DOHH2 (cell line): Measurements from ENCODE around the gene SMIM38.

ENCODE experiments used
- H3F3A ChIP-seq: fragments of 200-600 bp; sonication (generic), shearing (Covaris generic); 2 replicates; pipeline ENCODE4 v1.6.0; 2016; ENCODE audit warnings: antibody characterized with exemption, mild to moderate bottlenecking; ENCODE audit not compliant: control insufficient read depth, insufficient read depth
- H3K27ac ChIP-seq: fragments of 200-600 bp; sonication (generic); 2 replicates; pipeline ENCODE4 v1.5.1; 2014; ENCODE audit warnings: low read depth, mild to moderate bottlenecking, low read length, moderate library complexity
- H3K27me3 ChIP-seq: fragments of 200-600 bp; sonication (generic); 2 replicates; pipeline ENCODE4 v1.6.1; 2014; ENCODE audit warnings: mild to moderate bottlenecking, low read length, mixed read lengths; ENCODE audit not compliant: control insufficient read depth
- H3K36me3 ChIP-seq: fragments of 200-600 bp; sonication (generic); 2 replicates; pipeline ENCODE4 v1.6.1; 2014; ENCODE audit warnings: mild to moderate bottlenecking, low read length, moderate library complexity, mixed read lengths; ENCODE audit not compliant: control insufficient read depth
- H3K4me1 ChIP-seq: fragments of 200-600 bp; sonication (generic); 2 replicates; pipeline ENCODE4 v1.6.1; 2014; ENCODE audit warnings: mild to moderate bottlenecking, low read length, mixed read lengths; ENCODE audit not compliant: control insufficient read depth
- H3K4me2 ChIP-seq: fragments of 200-600 bp; sonication (generic); 2 replicates; pipeline ENCODE4 v1.6.0; 2014; ENCODE audit warnings: mild to moderate bottlenecking, low read length, moderate library complexity
- H3K4me3 ChIP-seq: fragments of 200-600 bp; sonication (generic); 2 replicates; pipeline ENCODE4 v1.5.1; 2014; ENCODE audit warnings: mild to moderate bottlenecking, low read length, mixed read lengths
- H3K79me2 ChIP-seq: fragments of 200-600 bp; sonication (generic); 2 replicates; pipeline ENCODE4 v1.6.1; 2014; ENCODE audit warnings: mild to moderate bottlenecking, low read length, mixed read lengths; ENCODE audit not compliant: control insufficient read depth
- H3K9me2 ChIP-seq: fragments of 200-600 bp; sonication (generic); replicated peaks from 2 replicates; pipeline ENCODE4 v1.6.1; 2014; ENCODE audit warnings: mild to moderate bottlenecking, low read length, mixed read lengths; ENCODE audit not compliant: control insufficient read depth
- H3K9me3 ChIP-seq: fragments of 200-600 bp; sonication (generic); 2 replicates; pipeline ENCODE4 v1.6.1; 2014; ENCODE audit warnings: antibody characterized with exemption, low read length, mixed read lengths; ENCODE audit not compliant: control insufficient read depth, insufficient read depth
- H4K20me1 ChIP-seq: fragments of 200-600 bp; sonication (generic); 2 replicates; pipeline ENCODE4 v1.6.0; 2014; ENCODE audit warnings: low read depth, mild to moderate bottlenecking, antibody characterized with exemption, low read length, moderate library complexity; ENCODE audit not compliant: control insufficient read depth, insufficient read depth
- CTCF ChIP-seq: fragments of 200-600 bp; sonication (generic); IDR thresholded peaks from one replicate; pipeline ENCODE4 v1.5.1; 2014; ENCODE audit warnings: antibody characterized with exemption, mild to moderate bottlenecking, low read depth, low read length; ENCODE audit not compliant: poor library complexity, severe bottlenecking
- EZH2phosphoT487 ChIP-seq: fragments of 200-600 bp; sonication (generic); IDR thresholded peaks from 2 replicates; pipeline ENCODE4 v1.6.1; 2017; ENCODE audit warnings: borderline replicate concordance, mild to moderate bottlenecking, antibody characterized with exemption, low read length, moderate library complexity, mixed read lengths

The SMIM38 gene

GRCh38 chr11:69195824-69196782 lies 40.4 kb downstream of the SMIM38 start:
- no peak for TF ChIP-seq EZH2phosphoT487
- no peak for TF ChIP-seq CTCF
- no peaks in the 10 kb centered on the region for H3K79me2 ChIP-seq
- H3K27me3 ChIP-seq: no peaks in the 10 kb centered on the region
- no peaks in the 10 kb centered on the region for H3F3A ChIP-seq
- H3K4me3 ChIP-seq: no peak overlapping the region
- no peaks in the 10 kb centered on the region for H3K36me3 ChIP-seq
- no peaks in the 10 kb centered on the region for H3K9me3 ChIP-seq
- H3K4me1 ChIP-seq: no peaks in the 10 kb centered on the region
- H3K4me2 ChIP-seq: no peak overlapping the region
- H3K9me2 ChIP-seq: no peaks in the 10 kb centered on the region
- no peaks in the 10 kb centered on the region for H4K20me1 ChIP-seq
- H3K27ac ChIP-seq: no peak overlapping the region

- Histone ChIP-seq H3F3A (no peaks in the 10 kb centered on the region), H3K36me3 (no peaks in the 10 kb centered on the region), H4K20me1 (no peaks in the 10 kb centered on the region), H3K9me3 (no peaks in the 10 kb centered on the region), H3K79me2 (no peaks in the 10 kb centered on the region), H3K27me3 (no peaks in the 10 kb centered on the region), H3K4me2 (no peak overlapping the region), H3K4me1 (no peaks in the 10 kb centered on the region), H3K4me3 (no peak overlapping the region), H3K9me2 (no peaks in the 10 kb centered on the region), H3K27ac (no peak overlapping the region)
- TF ChIP-seq EZH2phosphoT487: no peak
- TF ChIP-seq CTCF: no peak
These were observed 41.0 kb downstream of the SMIM38 start for GRCh38 chr11:69196783-69197169.

GRCh38 chr11:69198891-69199582 lies 43.3 kb downstream of the SMIM38 start:
- H3K4me2 ChIP-seq: no peak overlapping the region
- H3K27ac ChIP-seq: no peak overlapping the region
- no peaks in the 10 kb centered on the region for H4K20me1 ChIP-seq
- no peaks in the 10 kb centered on the region for H3K27me3 ChIP-seq
- no peaks in the 10 kb centered on the region for H3K4me1 ChIP-seq
- TF ChIP-seq EZH2phosphoT487 (no peak), CTCF (no peak)
- H3K9me2 ChIP-seq: no peaks in the 10 kb centered on the region
- H3K36me3 ChIP-seq: no peaks in the 10 kb centered on the region
- no peaks in the 10 kb centered on the region for H3K9me3 ChIP-seq
- no peak overlapping the region for H3K4me3 ChIP-seq
- H3F3A ChIP-seq: no peaks in the 10 kb centered on the region
- H3K79me2 ChIP-seq: no peaks in the 10 kb centered on the region
